SK-N-MC (cell line): ENCODE measurements around the gene ROS1.

ENCODE experiments used
- DNase-seq: peaks from one replicate; pipeline ENCODE4 v3.0.0-alpha.2; 2011; ENCODE audit warnings: low read depth, low spot score
- H3K27ac ChIP-seq: fragments of 200-600 bp; sonication (generic); 2 replicates; pipeline ENCODE4 v1.5.1; 2016; ENCODE audit warnings: mixed run types
- H3K36me3 ChIP-seq: fragments of 200-600 bp; sonication (generic); 2 replicates; pipeline ENCODE4 v1.6.1; 2017; ENCODE audit warnings: antibody characterized with exemption, low read length, mixed read lengths; ENCODE audit not compliant: insufficient read depth
- H3K4me3 ChIP-seq: fragments of 200-600 bp; sonication (generic); 2 replicates; pipeline ENCODE4 v1.5.1; 2016
- H3K9ac ChIP-seq: fragments of 200-600 bp; sonication (generic); 2 replicates; pipeline ENCODE4 v1.8.0; 2017; ENCODE audit warnings: mixed run types, mixed read lengths; ENCODE audit not compliant: insufficient read length
- H3K9me3 ChIP-seq: fragments of 200-600 bp; sonication (generic); 2 replicates; pipeline ENCODE4 v1.6.1; 2017; ENCODE audit warnings: low read depth, mild to moderate bottlenecking, antibody characterized with exemption, low read length, moderate library complexity, mixed read lengths
- EZH2 ChIP-seq: fragments of 200-600 bp; sonication (generic); IDR thresholded peaks from one replicate; pipeline ENCODE4 v1.6.1; 2017; ENCODE audit warnings: antibody characterized with exemption
- FOXP2 ChIP-seq: optimal IDR thresholded peaks from 2 replicates; pipeline ENCODE3; 2011; ENCODE audit warnings: mild to moderate bottlenecking, moderate library complexity; ENCODE audit not compliant: insufficient read depth; ENCODE audit errors: extremely low read length, control extremely low read depth
- POLR2AphosphoS5 ChIP-seq: IDR thresholded peaks from 2 replicates; pipeline ENCODE4 v1.6.1; 2012; ENCODE audit warnings: mild to moderate bottlenecking, low read depth, low read length, borderline replicate concordance

Gene ROS1

DNA sequence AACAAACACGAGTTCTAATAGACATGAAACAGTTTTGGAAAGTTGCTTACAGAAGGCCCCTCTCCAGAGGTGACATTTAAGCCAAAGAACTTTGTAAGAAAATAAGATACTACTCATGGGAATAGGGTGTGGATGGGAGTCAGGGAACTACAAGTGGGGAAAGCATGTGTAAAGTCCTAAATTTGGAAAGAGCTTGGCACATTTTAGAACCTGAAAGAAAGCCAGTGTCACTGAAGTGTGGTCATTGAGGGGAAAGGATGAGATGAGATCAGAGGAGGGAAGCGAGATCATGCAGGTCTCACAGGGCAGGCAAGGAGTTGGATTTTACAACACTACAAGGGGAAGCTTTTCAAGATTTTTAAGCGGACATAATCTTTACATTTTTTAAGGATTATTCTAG, 122.4 kb downstream of the ROS1 start:
- DNase-seq, result no peak
- no peak for TF ChIP-seq FOXP2
- Histone ChIP-seq H3K27ac (no peak overlapping the region), H3K36me3 (no peaks in the 10 kb centered on the region), H3K9me3 (no peaks in the 10 kb centered on the region), H3K4me3 (no peak overlapping the region), H3K9ac (no peak overlapping the region)

DNA sequence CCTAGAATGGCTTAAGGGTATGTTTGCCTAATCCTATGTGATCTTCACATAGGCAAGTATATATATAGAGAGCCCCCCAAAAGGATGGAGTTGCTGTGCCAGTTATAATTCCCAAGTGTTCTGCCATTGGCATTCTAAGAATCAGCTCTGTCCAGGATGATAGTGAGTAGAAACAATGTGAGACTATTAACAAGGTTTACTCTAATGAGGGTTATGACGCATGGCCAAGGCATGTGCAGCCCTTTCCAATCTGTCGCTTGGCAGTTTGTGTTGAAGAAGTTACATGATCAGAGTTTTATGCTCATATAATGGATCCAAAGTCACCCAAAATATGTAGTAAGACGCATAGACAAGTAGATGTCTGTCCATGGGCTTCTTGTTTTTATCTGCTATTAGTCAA, 126.8 kb downstream of the ROS1 start:
- TF ChIP-seq FOXP2 (no peak), EZH2 (no peak), POLR2AphosphoS5 (no peak)
- Histone ChIP-seq H3K27ac (no peak overlapping the region), H3K9me3 (no peaks in the 10 kb centered on the region), H3K36me3 (no peaks in the 10 kb centered on the region), H3K9ac (no peak overlapping the region), H3K4me3 (no peak overlapping the region)
- no peak for DNase-seq

DNA sequence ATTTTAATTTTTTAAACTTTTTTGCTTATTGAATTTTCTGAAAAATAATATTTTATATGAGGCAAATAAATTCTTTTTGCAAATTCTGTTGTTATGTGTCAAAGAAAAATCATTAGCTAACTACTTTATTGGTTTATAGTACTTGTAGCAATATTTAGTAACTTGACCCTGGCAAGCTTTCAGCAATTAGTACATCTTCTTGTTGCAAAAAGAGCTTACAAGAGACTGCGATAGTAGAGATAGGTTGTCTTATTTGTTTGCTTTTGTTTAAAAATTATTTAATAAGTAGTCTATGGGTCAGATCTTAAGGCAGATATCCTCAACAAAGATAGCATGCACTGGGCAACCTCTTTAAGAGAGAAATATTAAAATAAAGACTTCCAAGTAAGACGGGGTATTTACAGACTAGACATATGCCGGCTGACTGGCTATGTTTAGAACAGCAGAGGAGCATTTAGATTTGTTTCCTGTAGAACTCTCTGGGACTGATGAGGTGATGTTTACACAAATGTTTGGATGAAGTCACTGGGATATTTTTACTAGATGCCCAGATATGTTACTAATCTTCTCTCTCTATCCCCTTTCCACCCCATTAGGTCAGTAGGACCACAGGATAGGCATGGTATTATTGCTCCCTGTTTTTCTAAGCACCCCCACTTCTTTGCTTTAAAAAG, 135.4 kb downstream of the ROS1 start:
- Histone ChIP-seq H3K9ac (no peak overlapping the region), H3K27ac (no peak overlapping the region), H3K9me3 (no peaks in the 10 kb centered on the region), H3K4me3 (no peak overlapping the region), H3K36me3 (no peaks in the 10 kb centered on the region)
- DNase-seq, result no peak
- TF ChIP-seq EZH2, result no peak
- no peak for TF ChIP-seq POLR2AphosphoS5
- no peak for TF ChIP-seq FOXP2

DNA sequence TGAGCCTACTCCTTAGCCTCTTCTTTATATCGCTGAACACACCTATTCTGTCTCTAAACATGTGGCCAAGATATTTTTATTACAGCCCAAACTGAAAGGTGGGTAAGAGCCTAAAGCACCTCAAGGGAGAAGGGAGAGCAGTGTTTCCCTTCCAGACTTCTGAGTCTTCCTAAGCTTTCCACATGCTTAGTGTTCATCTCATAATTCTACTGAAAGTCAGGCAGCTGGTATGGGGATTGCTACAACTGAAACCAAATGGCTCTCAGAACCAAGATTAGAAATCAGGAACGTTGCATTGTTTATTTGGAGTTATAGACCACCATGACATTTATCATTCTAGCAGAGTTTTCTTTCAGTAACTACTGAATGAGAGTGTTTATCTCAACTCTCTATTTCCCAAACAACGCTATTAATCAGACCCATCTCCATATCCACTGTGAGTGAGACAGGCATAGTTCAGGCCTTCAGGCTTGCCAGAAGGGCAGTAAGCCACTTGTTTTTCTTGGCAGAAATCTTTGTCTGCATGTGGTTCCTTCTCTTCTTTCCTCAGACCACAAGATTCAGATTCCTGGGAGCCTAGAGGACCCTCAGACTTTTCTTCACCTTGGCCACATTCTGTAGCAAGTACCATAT, 137.5 kb downstream of the ROS1 start:
- Histone ChIP-seq H3K27ac (no peak overlapping the region), H3K36me3 (no peaks in the 10 kb centered on the region), H3K9me3 (no peaks in the 10 kb centered on the region), H3K4me3 (no peak overlapping the region), H3K9ac (no peak overlapping the region)
- TF ChIP-seq EZH2, result no peak
- TF ChIP-seq FOXP2, result no peak
- TF ChIP-seq POLR2AphosphoS5, result no peak
- DNase-seq, result no peak

DNA sequence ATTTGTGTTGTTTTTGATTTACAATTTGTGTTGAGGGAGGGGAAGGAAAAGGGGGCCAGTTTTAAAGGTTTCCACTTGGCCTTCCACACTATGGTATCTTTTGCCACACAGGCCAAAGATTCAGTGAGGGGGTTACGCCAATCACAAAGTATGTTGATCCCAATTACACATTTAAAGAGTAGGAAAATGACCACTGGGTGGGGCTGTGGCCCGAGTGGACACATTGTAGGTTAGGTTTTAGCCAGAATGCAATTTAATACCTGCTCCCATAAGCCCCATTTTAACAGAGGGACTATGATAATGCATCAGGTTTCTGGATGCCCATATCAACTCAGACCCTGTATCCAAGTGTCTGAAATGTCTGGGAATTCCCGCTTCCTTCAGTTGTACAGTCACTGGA, 144.8 kb downstream of the ROS1 start:
- no peak for DNase-seq

DNA sequence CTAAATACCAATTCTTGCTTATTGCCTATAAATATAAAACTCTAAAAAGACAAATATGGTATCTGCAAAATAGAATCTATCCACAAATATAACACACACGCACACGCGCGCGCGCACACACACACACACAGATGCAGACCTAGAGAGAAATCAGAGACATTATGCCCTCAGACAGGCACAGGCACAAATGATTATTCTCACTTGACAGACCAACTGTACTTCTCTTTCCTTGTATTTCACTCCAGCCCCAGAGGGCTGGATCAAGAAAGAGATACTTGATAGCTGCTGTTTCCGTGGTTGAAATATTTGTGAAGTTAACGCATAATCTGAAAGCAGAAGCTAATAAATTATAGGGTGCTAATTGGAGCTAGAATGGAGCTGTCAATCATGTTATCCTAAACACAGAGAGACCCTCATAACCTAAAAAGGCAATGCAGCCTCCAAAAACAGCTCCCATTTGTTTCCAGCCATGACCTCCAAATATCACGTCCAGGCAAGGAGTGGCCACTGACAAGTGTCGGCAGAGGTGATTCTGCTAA, 148.9 kb downstream of the ROS1 start:
- DNase-seq, result no peak
- Histone ChIP-seq H3K36me3 (no peaks in the 10 kb centered on the region), H3K27ac (no peak overlapping the region), H3K9me3 (no peaks in the 10 kb centered on the region), H3K9ac (no peak overlapping the region), H3K4me3 (no peak overlapping the region)
- TF ChIP-seq POLR2AphosphoS5 (no peak), EZH2 (no peak), FOXP2 (no peak)

More for the DNA sequence above, 144.8 kb downstream of the ROS1 start:
- Histone ChIP-seq H3K36me3 (no peaks in the 10 kb centered on the region), H3K9me3 (no peaks in the 10 kb centered on the region), H3K9ac (no peak overlapping the region), H3K4me3 (no peak overlapping the region), H3K27ac (no peak overlapping the region)
- no peak for TF ChIP-seq EZH2
- no peak for TF ChIP-seq POLR2AphosphoS5
- TF ChIP-seq FOXP2, result no peak

DNA sequence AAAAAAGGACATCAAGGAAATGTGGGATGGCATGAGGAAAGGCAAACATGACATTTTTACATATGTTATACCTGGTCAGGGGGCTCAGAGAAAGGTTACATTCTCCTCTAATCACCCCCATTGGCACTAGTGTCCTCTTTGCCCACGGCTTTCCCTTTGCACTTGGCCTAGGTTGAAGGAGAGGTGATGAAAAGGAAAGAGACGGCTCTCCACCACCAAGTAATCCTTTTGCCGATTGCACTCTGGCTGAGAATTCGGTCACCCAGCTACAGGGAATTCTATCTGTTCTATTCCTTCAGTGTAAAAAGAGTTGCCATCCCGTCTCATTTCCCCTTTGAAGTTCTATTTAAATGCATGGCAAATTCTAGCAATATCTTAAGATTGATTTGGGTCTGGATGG, 150.0 kb downstream of the ROS1 start:
- Histone ChIP-seq H3K9ac (no peak overlapping the region), H3K27ac (no peak overlapping the region), H3K4me3 (no peak overlapping the region), H3K36me3 (no peaks in the 10 kb centered on the region), H3K9me3 (no peaks in the 10 kb centered on the region)
- no peak for DNase-seq
- TF ChIP-seq POLR2AphosphoS5 (no peak), FOXP2 (no peak), EZH2 (no peak)

DNA sequence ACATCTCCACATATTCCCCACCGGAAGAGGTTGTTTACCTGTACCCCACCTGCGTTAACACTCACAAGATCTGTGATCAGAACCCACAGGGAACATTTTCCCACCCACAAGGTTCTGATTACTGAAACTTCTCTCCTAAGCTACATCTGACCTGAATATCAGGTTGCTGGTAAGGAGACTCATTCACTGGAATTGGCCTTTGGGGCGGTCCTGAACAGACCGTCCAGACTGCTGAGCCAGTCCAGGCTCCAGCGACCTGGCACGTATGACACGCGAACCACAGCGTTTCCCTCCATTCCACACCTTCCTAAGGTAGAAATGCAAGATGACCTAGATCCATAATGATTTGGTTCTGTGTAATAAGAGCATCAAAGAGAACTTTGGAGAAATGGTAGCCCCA, 150.5 kb downstream of the ROS1 start:
- no peak for DNase-seq
- no peak overlapping the region for H3K9ac ChIP-seq
- H3K36me3 ChIP-seq, result no peaks in the 10 kb centered on the region
- H3K27ac ChIP-seq, result no peak overlapping the region
- TF ChIP-seq FOXP2 (no peak), EZH2 (no peak), POLR2AphosphoS5 (no peak)
- H3K4me3 ChIP-seq, result no peak overlapping the region
- H3K9me3 ChIP-seq, result no peaks in the 10 kb centered on the region
